Ishikawa (cell line): Measurements from ENCODE around the gene SGCD.

Source experiments
- CEBPB ChIP-seq: IDR thresholded peaks from 2 replicates; pipeline ENCODE4 v1.6.1; 2012
- CREB1 ChIP-seq: IDR thresholded peaks from 2 replicates; pipeline ENCODE4 v1.6.1; 2012; ENCODE audit warnings: low read depth
- EGR1 ChIP-seq: IDR thresholded peaks from 2 replicates; pipeline ENCODE4 v1.6.1; 2012
- EP300 ChIP-seq: IDR thresholded peaks from 2 replicates; pipeline ENCODE4 v1.6.1; 2012; ENCODE audit warnings: borderline replicate concordance
- FOXM1 ChIP-seq: IDR thresholded peaks from 2 replicates; pipeline ENCODE4 v1.6.1; 2012; ENCODE audit warnings: low read depth, borderline replicate concordance
- NFIC ChIP-seq: IDR thresholded peaks from 2 replicates; pipeline ENCODE4 v1.6.1; 2012
- RAD21 ChIP-seq: IDR thresholded peaks from 2 replicates; pipeline ENCODE4 v1.6.1; 2012; ENCODE audit warnings: low read depth
- TAF1 ChIP-seq: IDR thresholded peaks from 2 replicates; pipeline ENCODE4 v1.6.1; 2012; ENCODE audit warnings: low read depth, mild to moderate bottlenecking
- TCF12 ChIP-seq: IDR thresholded peaks from 2 replicates; pipeline ENCODE4 v1.6.1; 2012; ENCODE audit warnings: low read depth
- TEAD4 ChIP-seq: IDR thresholded peaks from 2 replicates; pipeline ENCODE4 v1.6.1; 2012
- YY1 ChIP-seq: IDR thresholded peaks from 2 replicates; pipeline ENCODE4 v1.6.1; 2012; ENCODE audit warnings: low read depth
- ZBTB7A ChIP-seq: IDR thresholded peaks from 2 replicates; pipeline ENCODE4 v1.6.1; 2012; ENCODE audit warnings: low read depth
- TF ChIP-seq, protein P1 (sequence below): IDR thresholded peaks from 2 replicates; pipeline ENCODE4 v1.6.1; 2012
- TF ChIP-seq, protein P2 (sequence below): IDR thresholded peaks from 2 replicates; pipeline ENCODE4 v1.6.1; 2012
- TF ChIP-seq, protein P3 (sequence below): IDR thresholded peaks from 2 replicates; pipeline ENCODE4 v1.6.1; 2012; ENCODE audit warnings: low read depth, mild to moderate bottlenecking

The SGCD gene

DNA sequence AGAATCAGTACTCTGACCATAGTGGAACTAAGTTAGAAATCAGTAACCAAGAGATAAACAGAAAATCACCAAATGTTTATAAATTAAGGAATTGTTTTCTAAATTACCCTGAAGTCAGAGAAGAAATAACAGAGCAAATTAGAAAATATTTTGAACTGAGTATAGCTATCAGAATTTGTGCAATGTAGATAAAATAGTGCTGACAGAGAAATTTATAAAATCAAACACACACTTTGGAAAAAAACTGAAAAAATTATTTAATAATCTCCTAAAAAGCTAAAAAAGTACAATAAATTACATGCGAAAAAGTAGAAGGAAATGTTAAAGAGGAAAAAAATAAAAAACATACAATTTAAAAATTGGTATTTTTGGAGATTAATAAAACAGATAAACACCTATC is 486.0 kb downstream of the SGCD start:
- TF ChIP-seq TAF1: no peak
- TF ChIP-seq, protein P1, sequence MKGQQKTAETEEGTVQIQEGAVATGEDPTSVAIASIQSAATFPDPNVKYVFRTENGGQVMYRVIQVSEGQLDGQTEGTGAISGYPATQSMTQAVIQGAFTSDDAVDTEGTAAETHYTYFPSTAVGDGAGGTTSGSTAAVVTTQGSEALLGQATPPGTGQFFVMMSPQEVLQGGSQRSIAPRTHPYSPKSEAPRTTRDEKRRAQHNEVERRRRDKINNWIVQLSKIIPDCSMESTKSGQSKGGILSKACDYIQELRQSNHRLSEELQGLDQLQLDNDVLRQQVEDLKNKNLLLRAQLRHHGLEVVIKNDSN: no peak
- TF ChIP-seq TEAD4: no peak
- TF ChIP-seq, protein P2, sequence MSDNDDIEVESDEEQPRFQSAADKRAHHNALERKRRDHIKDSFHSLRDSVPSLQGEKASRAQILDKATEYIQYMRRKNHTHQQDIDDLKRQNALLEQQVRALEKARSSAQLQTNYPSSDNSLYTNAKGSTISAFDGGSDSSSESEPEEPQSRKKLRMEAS: no peak
- no peak for TF ChIP-seq YY1
- TF ChIP-seq, protein P3, sequence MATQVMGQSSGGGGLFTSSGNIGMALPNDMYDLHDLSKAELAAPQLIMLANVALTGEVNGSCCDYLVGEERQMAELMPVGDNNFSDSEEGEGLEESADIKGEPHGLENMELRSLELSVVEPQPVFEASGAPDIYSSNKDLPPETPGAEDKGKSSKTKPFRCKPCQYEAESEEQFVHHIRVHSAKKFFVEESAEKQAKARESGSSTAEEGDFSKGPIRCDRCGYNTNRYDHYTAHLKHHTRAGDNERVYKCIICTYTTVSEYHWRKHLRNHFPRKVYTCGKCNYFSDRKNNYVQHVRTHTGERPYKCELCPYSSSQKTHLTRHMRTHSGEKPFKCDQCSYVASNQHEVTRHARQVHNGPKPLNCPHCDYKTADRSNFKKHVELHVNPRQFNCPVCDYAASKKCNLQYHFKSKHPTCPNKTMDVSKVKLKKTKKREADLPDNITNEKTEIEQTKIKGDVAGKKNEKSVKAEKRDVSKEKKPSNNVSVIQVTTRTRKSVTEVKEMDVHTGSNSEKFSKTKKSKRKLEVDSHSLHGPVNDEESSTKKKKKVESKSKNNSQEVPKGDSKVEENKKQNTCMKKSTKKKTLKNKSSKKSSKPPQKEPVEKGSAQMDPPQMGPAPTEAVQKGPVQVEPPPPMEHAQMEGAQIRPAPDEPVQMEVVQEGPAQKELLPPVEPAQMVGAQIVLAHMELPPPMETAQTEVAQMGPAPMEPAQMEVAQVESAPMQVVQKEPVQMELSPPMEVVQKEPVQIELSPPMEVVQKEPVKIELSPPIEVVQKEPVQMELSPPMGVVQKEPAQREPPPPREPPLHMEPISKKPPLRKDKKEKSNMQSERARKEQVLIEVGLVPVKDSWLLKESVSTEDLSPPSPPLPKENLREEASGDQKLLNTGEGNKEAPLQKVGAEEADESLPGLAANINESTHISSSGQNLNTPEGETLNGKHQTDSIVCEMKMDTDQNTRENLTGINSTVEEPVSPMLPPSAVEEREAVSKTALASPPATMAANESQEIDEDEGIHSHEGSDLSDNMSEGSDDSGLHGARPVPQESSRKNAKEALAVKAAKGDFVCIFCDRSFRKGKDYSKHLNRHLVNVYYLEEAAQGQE: no peak
- no peak for TF ChIP-seq EGR1
- TF ChIP-seq NFIC: no peak
- TF ChIP-seq TCF12: no peak
- TF ChIP-seq CREB1: no peak
- no peak for TF ChIP-seq FOXM1
- TF ChIP-seq RAD21: no peak
- no peak for TF ChIP-seq ZBTB7A
- TF ChIP-seq CEBPB: no peak
- TF ChIP-seq EP300: no peak

DNA sequence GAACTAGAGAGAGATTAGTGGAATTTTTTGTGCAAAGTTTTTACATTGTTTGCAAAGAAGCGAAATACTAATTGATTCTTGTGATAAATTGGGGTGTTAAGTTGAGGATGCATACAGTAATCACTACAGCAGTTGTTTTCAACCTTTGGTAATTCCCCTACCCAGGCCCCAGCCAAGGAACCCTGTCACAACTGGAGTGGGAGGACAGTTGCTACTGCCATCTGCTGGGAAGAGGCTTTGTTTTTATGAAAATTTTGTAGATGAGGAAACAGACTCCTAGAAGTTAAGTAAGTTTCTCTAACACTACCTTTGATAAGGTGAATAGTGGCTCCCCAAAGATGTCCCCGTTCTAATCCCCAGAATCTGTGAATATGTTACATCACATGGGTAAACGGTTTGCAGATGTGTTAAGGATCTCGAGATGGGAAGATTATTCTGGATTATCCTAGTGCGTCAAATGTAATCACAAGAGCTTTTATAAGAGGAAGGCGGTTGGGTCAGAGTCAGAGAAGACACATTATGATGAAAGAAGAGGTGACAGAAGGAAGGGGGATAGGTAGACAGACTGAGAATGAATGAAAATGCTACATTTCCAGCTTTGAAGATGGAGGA is 489.1 kb downstream of the SGCD start:
- TF ChIP-seq NFIC (no peak), RAD21 (peak; percentile 38)
